NCI-H1105 (cell line): ENCODE data around the gene GALNT10.

ENCODE experiments used
- DNase-seq: peaks from one replicate; lab custom pipeline; 2025; lab: John Stamatoyannopoulos, UW

GALNT10 gene

DNA sequence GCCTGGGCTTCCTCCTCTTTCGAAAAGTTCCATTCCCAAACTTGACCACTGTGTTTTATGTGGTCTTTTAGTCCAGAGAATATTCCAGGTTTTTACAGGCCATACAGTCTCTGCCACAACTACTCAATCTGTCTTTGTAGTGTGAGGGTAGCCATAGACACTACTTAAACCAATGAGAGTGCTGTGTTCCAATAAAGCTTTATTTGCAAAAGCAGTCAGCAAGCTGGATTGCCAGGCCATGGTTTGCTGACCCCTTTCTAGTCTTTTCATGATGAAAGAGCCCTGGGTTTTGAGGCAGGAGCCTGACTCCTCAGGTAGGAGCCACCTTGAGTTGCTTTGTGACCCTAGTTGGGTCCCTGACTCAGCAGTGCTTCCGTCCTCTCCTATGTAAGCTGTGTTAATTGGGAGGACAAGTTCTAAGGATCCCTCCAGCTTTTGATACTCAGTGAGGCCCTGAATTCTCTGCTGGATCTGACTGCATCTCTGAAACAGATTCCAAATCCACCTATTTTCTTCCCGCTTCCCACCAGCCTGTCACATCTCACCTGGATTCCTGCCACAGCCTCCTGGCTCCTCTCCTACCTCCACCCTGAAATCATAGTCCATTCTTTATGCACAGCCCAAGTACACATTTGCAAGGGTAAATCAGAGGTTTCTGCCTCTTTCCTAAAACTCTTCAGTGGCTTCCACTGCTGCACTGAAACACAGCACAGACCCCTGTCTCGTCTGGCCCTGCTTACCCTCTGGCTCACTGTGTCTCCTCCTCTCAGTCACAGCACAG, 13.5 kb downstream of the GALNT10 start:
- no peak for DNase-seq

DNA sequence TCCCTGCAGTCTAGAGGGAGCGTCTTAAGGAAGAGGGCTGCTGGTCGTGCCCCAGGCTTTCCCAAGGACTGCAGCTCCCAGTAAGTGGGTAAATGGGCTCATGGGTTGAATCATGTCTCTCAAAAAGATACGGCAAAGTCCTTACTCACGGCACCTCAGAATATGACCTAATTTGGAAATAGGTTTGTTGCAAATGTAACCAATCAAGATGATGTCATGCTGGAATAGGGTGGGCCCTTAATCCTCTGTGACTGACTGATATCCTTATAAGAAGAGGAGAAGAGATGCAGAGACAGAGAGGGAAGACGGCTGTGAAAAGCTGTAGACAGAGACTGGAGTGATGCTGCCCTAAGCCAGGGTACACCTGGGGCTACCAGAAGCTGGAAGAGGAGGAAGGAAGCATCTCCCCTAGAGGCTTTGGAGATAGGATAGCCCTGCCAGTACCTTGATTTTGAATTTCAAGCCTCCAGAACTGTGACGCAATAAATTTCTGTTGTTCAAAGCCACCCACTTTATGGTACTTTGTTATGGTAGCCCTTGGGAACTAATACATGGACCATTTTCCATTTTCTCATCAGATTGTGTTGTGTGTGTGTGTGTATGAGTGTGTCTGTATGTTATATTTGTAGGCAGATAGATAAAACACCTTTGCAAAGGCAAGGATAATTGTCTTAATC, 15.0 kb downstream of the GALNT10 start:
- DNase-seq: no peak

GRCh38 chr5:154206311-154206710, 15.8 kb downstream of the GALNT10 start:
- no peak for DNase-seq

GRCh38 chr5:154207204-154207603, 16.7 kb downstream of the GALNT10 start:
- no peak for DNase-seq

- no peak for DNase-seq
These were observed 19.1 kb downstream of the GALNT10 start for GRCh38 chr5:154209591-154210081.

DNA sequence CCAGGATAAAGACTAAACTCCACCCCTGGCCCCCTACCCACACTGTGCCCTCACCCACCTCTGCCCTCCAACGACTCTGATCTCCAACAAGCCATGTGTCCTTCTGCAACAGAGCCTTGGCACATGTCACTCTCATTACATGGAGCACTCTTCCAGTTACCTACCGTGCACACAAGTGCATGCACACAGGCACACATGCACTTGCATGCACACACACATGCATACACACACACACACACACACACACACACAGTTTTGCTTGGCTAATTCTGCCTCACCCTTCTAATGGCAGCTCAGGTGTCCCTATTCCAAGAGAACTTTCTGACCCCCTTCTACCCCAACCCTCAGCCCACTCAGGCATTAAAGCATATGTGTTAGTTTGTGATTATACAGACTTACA, 19.6 kb downstream of the GALNT10 start:
- no peak for DNase-seq

GRCh38 chr5:154211641-154212390, 21.3 kb downstream of the GALNT10 start:
- DNase-seq: no peak

GRCh38 chr5:154213592-154213991, 23.1 kb downstream of the GALNT10 start:
- no peak for DNase-seq

- DNase-seq: no peak
These were observed 24.0 kb downstream of the GALNT10 start for GRCh38 chr5:154214371-154215106.

- DNase-seq: no peak
These were observed 25.2 kb downstream of the GALNT10 start for GRCh38 chr5:154215571-154216325.

- no peak for DNase-seq
These were observed 26.9 kb downstream of the GALNT10 start for GRCh38 chr5:154217462-154217861.

DNA sequence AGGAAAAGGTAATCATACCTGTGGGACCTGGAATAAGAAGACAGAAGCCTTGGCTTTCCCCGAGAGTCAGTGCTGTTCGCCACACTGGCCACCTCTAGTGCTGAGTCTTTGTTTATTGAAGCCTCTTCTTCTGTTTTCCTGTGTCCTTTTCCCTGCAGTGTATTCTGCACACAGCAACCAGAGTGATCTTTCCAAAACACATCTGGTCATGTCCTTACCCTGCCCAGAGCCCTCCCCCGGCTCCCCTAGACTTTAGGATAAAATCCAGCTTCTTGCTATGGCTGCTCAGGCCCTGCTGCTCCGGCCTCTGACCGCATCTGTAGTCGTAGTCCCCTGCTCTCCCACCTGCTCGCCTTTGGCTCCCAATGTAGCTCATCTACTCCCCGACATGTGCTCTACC, 28.3 kb downstream of the GALNT10 start:
- no peak for DNase-seq

DNA sequence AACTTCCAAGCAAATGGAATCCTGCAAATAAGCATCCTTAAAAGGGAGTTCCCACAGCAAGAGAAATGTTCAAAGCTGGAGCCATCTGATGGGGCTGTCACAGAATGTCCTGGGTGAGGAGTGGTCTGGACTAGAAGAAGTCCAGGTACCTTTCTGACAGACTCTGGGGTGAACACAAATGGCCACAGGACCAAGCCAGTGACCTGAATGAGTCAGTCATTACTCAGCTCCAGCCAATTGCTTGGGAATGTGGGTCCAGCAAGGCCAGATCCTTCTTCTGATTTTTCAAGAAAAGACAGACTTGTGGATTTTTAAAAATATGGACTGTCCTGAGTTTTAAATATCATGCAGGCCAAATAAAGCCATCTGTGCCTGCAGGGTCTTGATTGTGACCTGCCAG, 30.1 kb downstream of the GALNT10 start:
- no peak for DNase-seq

DNA sequence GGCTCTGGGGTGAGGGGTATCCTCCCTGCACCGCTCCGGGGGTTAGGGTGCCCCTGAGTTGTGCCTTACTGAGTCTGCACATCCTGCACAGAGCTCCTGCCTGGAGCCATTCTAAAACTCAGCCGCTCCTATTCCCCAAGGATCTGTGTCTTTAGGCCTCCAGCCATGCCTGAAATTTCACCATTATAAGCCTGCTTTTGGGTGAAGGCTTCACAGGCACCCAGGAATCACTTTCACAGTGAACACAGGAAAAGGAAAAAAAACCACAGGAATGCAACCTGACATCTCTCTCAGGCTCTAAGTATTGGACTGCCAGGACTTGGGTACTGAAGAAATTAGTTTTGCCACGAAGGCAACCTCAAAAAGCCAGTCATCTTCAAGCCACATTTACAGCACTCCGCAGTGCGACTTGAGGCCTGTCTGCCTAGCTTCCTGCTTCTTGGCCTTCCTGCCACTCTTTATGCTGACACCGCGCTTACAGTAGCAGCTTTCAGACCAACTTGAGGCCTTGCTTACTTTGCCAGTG, 30.9 kb downstream of the GALNT10 start:
- DNase-seq: no peak

DNA sequence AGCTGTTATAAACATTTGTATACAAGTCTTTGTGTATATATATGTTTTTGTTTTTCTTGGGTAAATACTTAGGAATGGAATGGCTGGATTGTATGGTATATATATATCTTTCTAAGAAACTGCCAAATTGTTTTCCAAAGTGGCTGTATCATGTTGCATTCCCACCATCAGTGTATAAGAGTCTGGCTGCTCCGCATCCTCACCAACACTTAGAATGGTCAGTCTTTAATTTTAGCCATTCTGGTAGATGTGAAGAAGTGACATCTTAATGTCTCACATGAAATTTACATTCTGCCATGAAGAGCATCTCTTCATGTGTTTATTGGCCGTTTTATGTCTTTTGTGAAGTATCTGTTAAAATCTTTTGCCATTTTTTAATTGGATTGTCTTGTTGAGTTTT, 31.9 kb downstream of the GALNT10 start:
- DNase-seq: no peak

GRCh38 chr5:154223320-154223719, 32.8 kb downstream of the GALNT10 start:
- no peak for DNase-seq

- DNase-seq: no peak
These were observed 36.6 kb downstream of the GALNT10 start for GRCh38 chr5:154227090-154227489.

DNA sequence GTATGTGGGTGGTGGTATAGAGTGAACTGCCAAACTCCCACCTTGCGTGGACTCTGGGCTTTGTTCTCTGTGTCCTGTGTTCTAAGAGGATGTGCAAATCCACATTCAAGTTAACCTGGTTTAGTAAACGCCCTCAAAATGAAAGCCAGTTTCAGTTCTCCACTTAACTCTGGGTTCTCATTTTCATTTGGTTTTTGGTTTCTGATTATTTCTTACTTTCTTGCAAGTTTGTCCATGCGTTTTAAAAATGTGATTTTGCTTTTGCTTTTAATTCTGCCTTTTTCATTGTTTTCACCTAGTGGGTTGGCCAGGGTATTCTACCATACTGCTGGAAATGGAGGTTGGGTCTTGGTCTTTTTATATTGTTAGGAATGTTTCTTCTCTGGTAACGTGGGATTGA, 38.2 kb downstream of the GALNT10 start:
- no peak for DNase-seq

DNA sequence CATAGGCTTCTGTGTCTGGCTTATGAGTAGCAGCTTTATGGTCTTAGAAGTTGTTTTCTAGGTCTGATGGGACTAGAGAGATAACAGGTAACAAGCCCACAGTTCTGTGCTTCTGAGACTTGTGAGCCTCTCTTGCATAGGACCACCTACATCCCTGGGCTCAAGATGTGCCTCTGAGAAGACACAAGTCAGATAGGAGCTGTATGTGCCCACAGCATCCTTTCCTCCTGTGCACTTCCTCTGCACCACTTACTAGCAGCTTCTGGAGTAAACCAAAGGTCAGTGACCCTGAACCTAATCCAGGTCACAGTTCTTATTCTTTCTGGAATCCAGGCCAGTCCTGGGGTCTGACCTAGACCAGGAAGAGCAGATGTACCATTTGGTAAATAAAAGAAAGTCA, 40.0 kb downstream of the GALNT10 start:
- no peak for DNase-seq

GRCh38 chr5:154234551-154234950, 44.0 kb downstream of the GALNT10 start:
- no peak for DNase-seq

DNA sequence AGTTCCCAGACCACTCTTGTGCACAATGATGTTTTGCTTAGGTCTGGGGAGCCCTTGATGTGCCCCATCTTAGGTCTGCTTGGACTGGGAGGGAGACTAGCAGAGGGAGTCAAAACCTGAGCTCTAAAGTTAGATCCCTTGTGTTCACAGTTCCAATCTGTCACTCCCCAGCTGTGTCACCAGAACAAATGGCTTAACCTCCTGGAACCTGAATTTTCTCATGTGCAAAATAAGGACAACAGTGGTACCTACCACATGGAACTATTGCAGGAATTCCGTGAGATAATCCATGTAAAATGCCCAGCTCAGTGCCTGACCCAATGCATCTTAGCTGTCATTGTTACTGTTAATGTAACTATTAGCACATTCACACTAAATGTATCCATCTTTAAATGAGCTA, 45.5 kb downstream of the GALNT10 start:
- DNase-seq: no peak
